GM21786 (cell line): Measurements from ENCODE around the gene TEX2.
A peak's percentile ranks its signal among the peaks of the same experiment; 100 is the strongest.

Experiments used
- ATAC-seq: cut with Tn5 transposase; IDR thresholded peaks from one replicate; pipeline ENCODE4 v1.9.1; 2021; ENCODE audit not compliant: unreplicated experiment

The TEX2 gene

DNA sequence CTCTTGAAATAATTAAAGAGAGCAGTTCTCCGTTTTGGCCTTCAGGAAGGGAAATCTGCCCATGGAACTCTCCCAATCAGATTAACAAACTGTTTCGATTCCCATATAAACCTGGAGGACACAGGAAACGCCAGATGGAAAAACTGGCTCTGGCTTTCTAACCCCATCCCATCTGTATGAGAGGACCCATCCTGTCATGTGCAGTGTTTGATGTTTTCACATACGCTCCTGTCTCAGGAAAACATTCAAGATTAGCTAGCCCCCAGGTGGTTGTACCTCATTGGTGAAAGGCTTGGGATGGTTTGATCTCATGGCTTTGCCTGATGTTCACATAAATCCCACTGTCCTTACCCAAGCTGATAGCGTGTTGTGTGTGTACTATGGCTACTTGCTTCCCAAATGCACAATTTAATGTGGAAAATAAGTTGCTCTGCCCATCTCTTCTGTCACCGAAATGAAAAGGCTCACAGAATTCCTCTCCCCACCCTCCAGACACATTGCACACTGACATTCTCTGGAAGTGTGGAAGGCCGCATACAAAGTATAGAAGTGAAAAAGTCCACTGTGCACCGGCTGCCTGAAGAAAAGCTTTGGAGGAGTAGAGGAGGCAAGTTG lies 114.9 kb downstream of the TEX2 start:
- ATAC-seq = no peak

GRCh38 chr17:64147110-64148016 lies 115.7 kb downstream of the TEX2 start:
- no peak for ATAC-seq

DNA sequence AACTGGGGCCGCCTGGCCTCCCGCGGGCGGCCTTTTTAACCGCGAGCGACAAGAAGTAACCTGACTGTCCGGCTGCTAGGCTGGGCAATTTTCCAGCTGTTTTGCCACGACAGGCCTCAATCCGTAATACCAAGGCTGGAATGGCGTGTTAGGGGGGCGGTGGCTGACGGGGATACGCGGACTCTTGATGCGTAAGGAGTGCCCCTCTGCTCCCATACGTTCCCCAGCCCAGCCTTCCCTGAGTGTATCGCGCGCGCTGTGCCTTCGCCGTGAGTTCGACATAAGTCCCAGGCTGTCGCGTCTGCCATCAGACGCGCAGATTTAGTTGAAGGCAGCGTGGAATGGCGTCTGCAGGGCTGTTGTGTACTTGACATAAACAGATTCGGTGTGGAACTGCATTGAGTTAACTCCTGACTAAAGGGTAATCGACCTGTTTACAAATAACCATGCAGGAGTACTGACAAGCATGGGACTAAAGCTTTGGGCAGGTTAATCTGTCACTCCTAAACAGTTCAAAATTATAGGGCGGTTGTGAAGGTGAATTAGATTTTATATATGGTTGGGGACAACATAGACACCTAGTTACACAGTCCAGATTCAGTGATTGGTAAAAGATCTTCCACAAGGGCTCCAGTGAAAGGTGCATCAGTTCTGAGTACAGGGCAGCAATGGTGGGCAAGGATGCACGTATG lies 116.5 kb downstream of the TEX2 start:
- no peak for ATAC-seq

DNA sequence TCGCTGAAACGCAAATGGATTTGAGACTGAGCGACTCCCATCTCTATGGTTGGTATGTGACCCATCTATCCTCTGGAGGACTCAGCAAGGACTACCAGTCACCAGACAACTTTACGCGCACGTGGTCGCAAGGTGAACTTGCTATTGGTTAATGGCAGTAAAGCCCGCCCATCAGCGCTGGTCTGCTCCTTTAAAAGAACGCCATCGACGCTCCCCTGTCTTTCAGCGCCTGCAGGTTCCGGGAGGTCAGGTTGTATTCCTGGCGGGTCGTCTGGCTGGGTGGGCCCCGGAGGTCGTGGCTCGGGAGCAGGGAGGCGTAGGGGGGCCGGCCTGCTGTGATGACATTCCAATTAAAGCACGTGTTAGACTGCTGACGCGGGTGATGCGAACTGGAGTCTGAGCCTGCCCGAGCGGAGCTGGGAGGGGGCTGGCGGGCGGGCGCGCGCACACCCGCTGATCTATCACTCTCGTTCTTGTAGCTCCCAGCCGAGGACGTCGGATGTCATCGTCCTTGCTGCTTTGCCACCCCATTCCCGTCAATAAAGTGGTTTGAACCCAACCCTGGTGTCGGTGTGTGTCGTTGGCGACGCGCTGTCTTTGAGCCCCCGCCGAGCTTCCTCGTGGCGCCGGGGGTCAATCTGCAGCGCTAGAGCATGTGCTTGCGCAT lies 117.2 kb downstream of the TEX2 start:
- ATAC-seq = peak; percentile 95

DNA sequence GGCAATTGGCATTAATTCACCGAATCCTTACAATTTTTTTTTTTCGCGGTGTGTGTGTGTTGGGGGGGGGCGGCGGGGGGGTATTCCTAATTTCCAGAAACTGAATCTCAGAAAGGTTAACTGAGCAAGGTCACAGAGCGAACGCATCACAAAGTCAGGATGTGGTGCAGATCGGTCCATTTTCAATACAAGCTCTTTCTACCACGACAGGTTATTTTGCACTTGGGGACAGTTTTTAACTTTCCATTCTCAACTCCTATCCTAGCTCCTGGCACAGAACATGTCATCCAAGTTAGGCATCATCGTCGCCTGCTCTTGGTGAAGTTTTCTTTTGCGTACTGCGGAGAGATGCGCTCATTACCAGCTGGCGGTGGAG lies 117.7 kb downstream of the TEX2 start:
- peak; percentile 6 for ATAC-seq

- no peak for ATAC-seq
These were observed 123.5 kb downstream of the TEX2 start for GRCh38 chr17:64139542-64139941.

- ATAC-seq = no peak
These were observed 124.6 kb downstream of the TEX2 start for GRCh38 chr17:64138441-64138840.

DNA sequence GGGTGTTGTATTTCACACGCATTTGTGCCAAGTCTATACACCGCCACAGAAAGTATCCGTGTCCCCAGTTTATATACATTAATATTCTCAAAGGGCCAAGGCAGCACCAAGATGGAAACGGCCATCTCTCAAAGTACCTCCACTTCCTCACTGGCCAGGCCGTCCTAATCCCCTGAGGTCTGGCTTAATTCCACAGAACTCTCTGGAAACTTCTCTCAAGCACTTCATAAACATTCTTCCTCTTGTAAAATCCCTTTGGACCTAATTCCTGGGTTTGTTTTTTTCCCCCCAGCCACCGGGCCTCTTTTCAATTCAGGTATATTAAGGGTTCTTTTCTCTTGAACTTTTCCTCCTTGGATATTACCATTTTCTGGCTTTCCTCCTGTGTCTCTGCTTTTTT lies 128.1 kb downstream of the TEX2 start:
- no peak for ATAC-seq

DNA sequence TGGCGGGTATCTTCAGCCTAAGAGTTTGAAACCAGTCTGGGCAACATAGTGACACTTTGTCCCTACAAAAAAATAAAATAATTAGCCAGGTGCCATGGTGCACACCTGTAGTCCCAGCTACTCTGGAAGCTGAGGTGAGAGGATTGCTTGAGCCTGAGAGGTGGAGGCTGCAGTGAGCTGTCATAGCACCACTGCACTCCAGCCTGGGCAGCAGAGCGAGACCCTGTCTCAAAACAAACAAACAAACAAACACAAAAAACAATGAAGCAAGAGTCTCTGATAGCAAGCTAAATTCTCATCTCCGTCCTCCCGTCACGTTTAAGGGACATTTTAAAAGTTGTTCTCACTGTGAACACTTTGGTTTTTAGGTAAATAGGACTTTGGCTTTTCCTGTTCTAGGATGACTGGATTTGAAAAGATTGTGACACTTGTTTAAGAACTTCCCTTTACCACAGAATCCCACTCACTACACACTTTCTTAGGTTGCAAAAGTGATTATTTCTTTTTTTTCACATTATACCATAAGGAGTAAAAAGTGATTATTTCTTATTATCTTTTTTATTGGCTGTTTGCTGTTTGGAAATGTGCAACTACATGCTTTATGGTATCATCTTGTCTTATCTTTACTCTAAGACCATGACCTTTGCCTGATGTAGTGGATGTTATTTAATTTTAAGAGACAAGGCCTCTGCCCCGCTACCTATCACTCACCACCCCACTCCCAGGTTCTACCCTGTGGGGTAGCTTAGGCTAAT lies 128.7 kb downstream of the TEX2 start:
- ATAC-seq = no peak

GRCh38 chr17:64133546-64134215 lies 129.4 kb downstream of the TEX2 start:
- no peak for ATAC-seq

DNA sequence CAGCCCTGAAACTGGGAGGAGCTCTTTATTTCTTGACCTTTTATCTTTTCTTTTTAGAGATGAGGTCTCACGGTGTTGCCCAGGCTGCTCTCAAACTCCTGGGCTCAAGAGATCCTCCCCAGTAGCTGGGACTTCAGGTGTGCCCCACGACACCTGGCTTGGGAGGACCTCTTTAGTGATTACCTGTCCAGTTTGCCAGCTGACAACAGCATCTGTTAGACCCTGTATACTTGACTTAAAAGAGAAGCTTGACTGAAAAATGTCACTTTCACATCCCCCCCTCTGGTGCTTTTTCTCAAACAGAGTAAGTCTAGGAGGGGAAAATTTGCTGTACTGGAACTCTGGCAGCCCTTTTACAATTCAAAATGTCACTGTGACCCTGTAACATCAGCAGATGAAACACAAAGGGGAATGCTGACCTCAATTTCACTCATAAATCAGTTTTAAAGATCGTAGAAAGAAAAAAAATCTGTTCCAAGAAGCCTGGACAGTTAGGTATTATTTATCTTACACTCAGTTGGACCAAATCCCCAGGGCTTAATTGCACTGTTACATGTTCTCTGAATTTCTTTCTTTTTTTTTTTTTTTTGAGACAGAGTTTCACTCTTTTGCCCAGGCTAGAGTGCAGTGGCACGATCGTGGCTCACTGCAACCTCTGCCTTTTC lies 131.3 kb downstream of the TEX2 start:
- no peak for ATAC-seq

- ATAC-seq = peak; percentile 15
These were observed 132.5 kb downstream of the TEX2 start for GRCh38 chr17:64130559-64131001.

DNA sequence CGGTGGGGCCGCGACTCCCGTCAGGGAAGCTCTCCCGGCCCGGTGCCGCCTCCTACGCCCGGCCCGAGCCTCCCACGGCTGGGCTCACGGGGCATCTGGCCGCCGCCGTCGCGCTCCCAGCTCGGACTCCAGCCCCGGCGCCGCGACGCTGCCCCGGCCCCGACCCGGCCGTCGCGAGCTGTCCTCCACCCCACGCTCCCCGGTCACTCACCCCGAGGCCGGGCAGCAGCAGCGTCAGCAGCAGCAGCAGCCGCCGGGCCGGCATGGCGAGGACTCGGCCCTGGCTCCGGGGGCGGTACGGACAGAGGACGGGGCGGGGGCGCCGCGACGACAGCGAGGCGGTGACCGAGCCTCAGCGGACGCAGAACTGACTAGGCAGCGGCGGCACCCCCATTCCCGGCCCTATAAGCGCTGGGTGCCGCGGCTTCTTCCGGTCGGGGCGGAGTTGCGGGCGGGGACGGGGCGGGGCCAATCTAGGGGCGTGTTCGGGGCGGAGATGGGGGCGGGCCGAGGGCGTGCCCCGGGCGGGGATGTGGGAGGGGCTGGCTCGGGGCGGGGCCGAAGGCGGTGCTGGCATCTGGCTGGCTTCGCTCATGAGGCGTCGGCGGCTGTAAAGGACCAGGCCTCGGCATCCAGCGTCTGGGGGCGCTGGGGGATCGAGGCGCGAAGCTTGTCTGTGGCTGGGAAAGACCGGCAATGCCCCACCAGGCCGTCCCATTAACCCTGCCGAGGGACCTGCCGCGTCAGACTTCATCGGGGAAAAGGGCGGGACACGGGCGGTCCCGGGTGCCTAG lies 133.1 kb downstream of the TEX2 start, which contains the start of gene ERN1:
TSS of gene ERN1 (minus strand) at position 380 of the 794 bp plus-strand sequence. CDS start at position 265, 115 bp downstream.
- peak; percentile 74 for ATAC-seq

DNA sequence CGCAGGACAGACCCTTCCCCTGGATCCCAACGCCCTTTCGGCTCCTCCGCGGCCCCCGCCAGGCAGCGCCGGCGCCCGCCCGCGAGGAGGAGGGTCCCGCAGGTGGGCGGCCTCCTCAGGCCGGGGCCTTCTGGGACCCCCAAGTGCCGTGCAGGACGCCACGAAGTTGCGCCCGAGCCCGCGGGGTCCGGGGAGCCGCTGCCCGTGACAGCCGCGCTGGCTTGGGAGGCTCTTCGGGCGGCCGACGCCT lies 133.6 kb downstream of the TEX2 start:
- ATAC-seq = no peak

- ATAC-seq = no peak
These were observed 134.1 kb downstream of the TEX2 start for GRCh38 chr17:64128787-64129514.

- no peak for ATAC-seq
These were observed 136.1 kb downstream of the TEX2 start for GRCh38 chr17:64126918-64127317.

- ATAC-seq = no peak
These were observed 137.1 kb downstream of the TEX2 start for GRCh38 chr17:64125937-64126336.

GRCh38 chr17:64124609-64125008 lies 138.5 kb downstream of the TEX2 start:
- ATAC-seq = no peak
